NB4 (cell line): ENCODE results near the gene DGCR2.

Source experiments
- CTCF ChIP-seq: IDR thresholded peaks from one replicate; pipeline ENCODE4 v1.5.1; 2012; ENCODE audit warnings: low read depth, low read length
- MAX ChIP-seq: IDR thresholded peaks from 2 replicates; pipeline ENCODE4 v1.6.1; 2011; ENCODE audit warnings: low read depth, low read length
- MYC ChIP-seq: IDR thresholded peaks from 2 replicates; pipeline ENCODE4 v1.6.1; 2011; ENCODE audit warnings: low read depth, low read length
- POLR2A ChIP-seq: IDR thresholded peaks from 2 replicates; pipeline ENCODE4 v1.6.1; 2011; ENCODE audit warnings: mild to moderate bottlenecking; ENCODE audit not compliant: insufficient read length; ENCODE audit errors: extremely low read depth

GRCh38 chr22:19082793-19083192 lies 39.4 kb downstream of the DGCR2 start:
- TF ChIP-seq POLR2A: no peak
- TF ChIP-seq CTCF: no peak
- TF ChIP-seq MYC: no peak
- no peak for TF ChIP-seq MAX
